HG03066 (cell line): Measurements from ENCODE around the gene TNFSF8.

Experiments used
- ATAC-seq: cut with Tn5 transposase; IDR thresholded peaks from one replicate; pipeline ENCODE4 v1.9.1; 2021; ENCODE audit warnings: low read depth; ENCODE audit not compliant: unreplicated experiment

Gene TNFSF8

GRCh38 chr9:114906922-114907571 lies 23.3 kb downstream of the TNFSF8 start:
- no peak for ATAC-seq

GRCh38 chr9:114905170-114905940 lies 25.0 kb downstream of the TNFSF8 start:
- ATAC-seq = no peak

GRCh38 chr9:114902786-114903524 lies 27.4 kb downstream of the TNFSF8 start:
- ATAC-seq = no peak

DNA sequence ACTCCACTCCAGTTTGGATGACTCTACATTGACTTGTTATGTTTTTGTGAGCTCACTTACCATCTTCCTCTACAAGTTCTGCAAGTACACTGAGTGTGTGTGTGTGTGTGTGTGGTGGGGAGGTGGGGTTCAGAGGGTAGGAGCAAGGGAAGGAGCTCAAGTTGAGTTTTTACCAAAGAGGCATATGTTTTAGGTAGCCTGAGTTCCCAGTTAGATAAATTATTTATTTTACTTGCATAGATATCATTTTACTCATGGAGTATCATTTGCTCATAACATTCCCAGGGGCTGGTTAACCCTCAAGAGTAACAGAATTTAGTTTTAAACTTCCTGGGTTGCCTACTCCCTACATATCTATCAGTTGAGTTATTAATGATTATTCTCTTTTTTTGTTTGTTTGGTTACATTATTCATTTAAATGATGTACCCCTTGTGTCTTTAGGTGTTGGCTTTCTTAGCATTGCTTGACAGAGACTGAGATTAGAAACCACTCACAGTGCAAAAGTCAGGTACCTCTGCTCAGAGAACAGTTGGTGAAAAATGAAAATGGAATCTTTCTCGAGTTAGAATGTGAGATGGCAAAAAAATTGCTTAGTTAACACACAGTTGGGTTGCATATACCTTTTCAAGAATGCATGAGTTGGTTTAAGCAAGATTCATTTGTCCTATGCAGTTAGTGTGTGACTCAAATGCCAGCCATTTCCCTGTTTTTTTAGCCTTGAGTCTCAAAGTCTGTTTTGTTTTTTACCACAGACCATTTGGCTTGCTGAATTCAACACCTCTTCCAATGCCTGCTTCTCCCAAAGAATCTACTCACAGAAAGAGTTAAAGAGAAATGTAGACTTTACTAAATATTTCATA lies 29.2 kb downstream of the TNFSF8 start:
- no peak for ATAC-seq

DNA sequence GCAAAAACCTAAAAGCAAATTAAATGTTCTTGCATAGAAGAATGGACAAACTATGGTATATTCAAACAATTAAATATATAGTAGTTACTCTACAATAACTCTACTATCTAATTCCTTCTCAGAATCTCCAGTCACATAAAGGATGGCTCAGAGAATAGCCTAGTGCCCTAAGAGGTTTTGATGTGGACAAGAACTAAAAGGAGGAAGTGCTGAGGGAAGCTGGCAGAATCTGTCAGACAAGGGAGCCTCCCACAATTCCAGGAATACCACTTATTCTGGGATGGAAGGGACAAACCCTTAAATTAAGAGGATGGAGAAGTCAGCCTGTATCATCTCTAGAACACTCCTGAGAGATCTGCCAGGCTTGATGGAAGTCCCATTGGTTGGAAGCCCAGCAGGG lies 30.4 kb downstream of the TNFSF8 start:
- ATAC-seq = no peak

- no peak for ATAC-seq
These were observed 30.9 kb downstream of the TNFSF8 start for GRCh38 chr9:114899461-114899860.

DNA sequence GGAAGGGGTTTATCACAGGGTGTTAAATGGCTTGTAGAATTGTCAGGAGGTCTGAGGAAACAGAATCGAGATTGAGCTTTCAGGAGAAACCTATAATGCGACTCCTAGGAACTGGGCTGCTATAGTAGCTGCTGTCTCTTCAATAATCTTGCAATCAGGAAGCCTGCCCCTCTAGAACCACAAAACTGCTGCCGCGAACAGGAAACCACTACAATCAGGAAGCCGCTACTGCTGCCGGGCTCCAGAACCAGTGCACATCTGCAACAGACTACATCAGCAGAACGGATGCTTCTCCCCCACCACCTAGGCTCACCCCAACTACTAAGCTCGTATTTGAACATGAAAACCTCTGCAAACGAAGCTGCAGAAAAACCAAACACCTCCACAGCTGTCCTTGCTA lies 31.6 kb downstream of the TNFSF8 start:
- no peak for ATAC-seq

DNA sequence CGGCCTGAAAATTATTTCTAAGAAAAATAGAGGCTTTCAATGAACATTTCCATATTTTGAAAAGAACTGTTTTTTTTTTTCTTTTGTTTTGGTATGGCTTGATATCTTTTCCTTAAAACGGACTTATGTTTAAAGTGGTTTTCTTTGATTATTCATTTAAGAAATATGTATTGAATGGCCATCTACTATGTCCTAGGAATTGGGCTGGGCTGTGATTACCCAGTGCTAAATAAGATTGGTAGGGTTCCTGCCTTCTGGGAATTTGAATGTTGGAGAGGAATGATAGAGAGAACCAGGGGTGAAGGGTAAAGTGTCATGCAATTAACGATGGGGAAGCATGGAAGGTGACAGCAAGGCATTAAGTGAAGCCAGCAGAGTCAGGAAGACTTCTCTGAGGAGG lies 33.2 kb downstream of the TNFSF8 start:
- ATAC-seq = no peak

DNA sequence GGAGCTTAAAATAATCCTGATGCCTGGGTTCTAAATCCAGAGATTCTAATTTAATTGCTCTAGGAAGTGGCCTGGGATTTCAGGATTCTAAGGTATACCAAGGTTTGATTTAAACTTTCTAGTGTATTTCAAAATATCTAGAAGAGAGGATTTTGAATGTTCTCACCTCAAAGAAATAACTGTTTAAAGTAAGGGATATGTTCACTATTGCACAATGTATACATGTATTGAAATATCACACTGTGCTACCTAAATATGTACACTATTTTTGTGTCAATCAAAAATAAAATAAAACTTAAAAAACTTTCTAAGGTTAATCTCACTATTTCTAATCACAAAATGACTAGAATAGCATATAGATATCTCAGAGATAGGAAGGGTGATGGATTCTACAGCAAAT lies 34.0 kb downstream of the TNFSF8 start:
- no peak for ATAC-seq

DNA sequence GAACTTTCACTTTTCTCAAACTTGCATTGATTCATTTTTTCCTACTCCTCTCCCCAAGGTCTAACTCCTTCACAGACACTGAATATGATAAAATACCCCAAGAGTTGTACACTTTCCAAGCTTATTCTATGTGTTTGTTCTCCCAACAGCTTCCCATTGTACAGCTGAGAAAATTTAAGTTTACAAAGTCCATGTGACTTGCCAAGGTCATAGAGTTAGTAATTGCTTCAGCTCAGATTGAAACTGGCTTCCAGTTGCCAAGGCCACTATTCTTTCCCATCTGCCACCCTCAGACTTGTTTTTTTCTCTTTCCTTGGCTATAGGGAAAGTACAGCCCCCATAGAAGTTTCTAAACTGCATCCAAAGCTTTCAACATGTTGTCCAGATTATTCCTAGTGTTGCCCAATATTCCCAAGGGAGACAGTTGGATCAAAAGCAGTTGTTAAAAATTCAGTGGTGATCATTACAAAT lies 34.8 kb downstream of the TNFSF8 start:
- ATAC-seq = no peak

GRCh38 chr9:114894609-114895433 lies 35.6 kb downstream of the TNFSF8 start:
- no peak for ATAC-seq

DNA sequence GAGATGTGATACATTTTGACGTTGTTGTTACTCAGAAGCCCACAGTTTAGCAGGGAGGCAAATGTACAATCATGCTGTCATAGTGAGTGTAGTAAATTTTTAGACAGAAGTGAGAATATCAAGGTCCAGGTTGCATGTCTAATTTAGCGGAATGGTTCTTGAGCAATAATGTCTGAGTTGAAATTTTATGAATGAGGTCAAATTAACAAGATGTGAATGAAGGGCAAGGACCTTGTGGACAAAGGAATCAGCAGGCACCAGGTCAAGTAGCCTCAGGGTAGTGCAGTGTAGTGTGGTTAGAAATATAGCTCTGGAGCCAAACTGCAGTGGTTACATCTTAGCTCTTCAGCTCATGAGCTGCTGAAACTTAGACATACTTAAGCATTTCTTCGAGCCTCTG lies 36.2 kb downstream of the TNFSF8 start:
- no peak for ATAC-seq

DNA sequence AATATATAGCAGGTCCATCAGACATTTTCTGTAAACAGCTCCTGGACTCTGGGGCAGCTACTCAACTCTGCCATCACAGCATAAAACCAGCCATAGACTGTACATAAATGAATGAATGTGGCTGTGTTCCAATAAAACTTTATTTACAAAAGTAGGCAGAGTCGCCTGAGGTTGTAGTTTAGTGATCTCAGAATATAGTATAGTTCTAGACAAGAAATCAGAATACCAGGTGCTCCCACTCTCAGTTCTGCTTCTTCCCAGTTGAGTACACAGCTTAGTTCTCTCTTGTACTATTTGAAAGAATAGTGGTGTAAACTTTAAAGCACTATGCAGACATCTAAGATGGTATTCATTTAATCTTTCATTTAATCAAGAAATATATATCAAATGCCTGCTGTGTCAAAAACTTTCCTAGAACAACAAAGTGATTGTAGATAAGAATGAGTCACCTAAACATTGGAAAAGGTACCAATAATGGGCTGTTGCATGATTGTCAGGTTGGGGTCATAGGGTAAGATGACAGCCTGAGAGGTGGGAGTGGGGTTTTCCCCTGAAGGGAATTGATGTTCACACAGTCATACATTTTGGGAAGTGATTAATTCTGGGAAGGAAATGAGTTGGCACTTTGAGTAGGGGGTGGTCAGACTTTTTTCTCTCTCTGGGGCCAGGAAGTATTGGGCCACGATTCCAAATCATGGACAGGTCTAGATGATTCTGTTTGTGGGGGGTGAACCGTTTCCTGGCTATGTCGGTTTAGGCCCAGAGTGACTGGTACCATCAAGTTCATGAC lies 37.0 kb downstream of the TNFSF8 start:
- no peak for ATAC-seq

DNA sequence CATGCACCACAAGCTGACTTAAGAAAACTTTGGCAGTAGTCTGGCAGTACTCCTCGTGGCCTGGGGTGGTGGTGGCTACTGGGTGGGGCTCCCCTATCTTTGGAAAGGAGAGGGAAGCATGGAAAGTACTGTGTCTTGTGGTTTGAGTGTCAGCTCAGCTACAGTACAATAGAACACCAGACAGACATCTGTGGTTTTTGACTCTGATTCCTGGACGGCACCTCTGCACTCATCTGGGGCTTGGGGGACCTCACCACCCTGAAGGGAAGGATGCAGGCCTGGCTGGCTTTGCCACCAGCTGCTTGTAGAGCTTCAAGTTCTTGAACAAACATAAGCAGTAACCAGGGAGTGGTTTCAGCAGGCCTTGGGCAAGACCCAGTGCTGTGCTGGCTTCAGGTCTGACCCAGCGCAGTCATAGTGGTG lies 40.6 kb downstream of the TNFSF8 start:
- no peak for ATAC-seq

- no peak for ATAC-seq
These were observed 41.8 kb downstream of the TNFSF8 start for GRCh38 chr9:114888607-114889006.

DNA sequence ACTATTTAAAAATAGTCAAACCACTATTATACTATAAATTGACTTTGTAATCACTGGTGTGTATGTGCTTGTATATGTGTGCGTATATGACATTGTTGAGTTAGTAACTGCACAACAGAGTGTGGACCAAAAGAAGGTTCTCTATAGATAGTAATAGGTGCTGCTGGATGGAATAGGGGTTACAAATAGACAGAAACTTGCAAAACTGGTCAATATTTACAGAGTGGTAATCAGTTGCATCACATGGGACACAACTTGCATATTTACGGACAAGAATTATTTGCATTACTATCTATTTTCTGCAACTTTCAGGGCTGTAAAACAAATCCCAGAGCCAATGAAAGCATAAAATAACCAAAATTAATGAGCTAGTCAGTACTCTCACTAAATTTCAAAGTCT lies 42.4 kb downstream of the TNFSF8 start:
- no peak for ATAC-seq

GRCh38 chr9:114884787-114885452 lies 45.5 kb downstream of the TNFSF8 start:
- no peak for ATAC-seq

DNA sequence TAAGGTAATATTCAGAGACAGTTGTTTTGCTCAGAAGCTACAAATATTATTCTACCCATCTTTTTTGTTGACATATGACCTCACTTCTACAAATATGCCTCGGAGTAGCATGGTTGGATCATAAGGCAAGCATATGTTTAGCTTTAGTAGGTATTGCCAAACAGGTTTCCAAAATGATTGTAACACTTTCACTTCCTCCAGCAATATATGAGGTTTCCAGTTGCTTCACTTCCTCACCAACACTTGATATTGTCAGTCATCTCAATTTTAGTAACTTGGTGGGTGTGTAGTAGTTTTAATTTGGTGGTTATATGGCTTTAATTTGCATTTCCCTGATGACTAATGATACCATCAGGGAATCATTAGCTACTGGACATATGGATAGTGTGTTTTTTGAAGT lies 46.7 kb downstream of the TNFSF8 start:
- no peak for ATAC-seq
